ENCODE data around the gene SUSD3. TPM values are rescaled to one million over a fixed set of nuclear protein-coding genes. Genes with fewer than 3 reads are reported as not detected.

SUSD3 gene
- total RNA-seq, 2 donors from 2014 or later: 7.0 to 21.4 TPM

DNA sequence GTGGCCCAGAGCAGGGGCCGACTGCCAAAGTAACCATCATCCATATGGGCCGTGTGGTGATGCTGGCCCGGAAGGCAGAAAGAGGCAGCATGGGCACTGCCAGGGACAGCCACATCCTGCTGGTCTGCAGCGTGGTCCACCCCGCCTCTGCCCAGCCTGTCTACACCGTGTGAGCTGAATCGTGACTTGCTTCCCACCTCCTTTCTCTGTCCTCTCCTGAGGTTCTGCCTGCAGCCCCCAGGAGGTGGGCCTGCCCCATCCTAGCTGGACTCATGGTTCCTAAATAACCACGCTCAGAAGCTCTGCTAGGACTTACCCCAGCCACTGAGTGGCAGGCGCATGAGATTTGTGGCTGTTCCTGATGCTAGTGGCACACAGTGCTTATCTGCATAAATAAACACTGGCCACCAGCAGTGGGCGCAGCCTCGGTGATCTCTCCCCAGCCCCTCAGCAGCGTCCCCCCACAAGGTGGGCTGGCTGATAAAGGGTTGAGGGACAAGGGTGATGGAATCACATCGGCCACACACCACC lies 22.6 kb upstream of the SUSD3 start:
- Histone ChIP-seq H3K27ac (no peak overlapping the region), H3K36me3 (no peaks in the 10 kb centered on the region), H3K9me3 (no peaks in the 10 kb centered on the region), H3K4me3 (no peak overlapping the region), H3K27me3 (replicated peaks; ENCODE audit: insufficient read depth) (no peaks in the 10 kb centered on the region), H3K4me1 (ENCODE audit: control insufficient read depth in 1 of 2, low read depth in 2 of 2) (no peaks in the 10 kb centered on the region)
- ATAC-seq (ENCODE audit: insufficient number of reproducible peaks, low FRiP score, low read depth): no peak
- no peak for TF ChIP-seq CTCF (IDR thresholded peaks at IDR 0.05)
- no peak for DNase-seq (ENCODE audit: low spot score)

- Histone ChIP-seq H3K36me3 (no peaks in the 10 kb centered on the region), H3K9me3 (no peaks in the 10 kb centered on the region), H3K27ac (no peak overlapping the region), H3K27me3 (replicated peaks; ENCODE audit: insufficient read depth) (no peaks in the 10 kb centered on the region), H3K4me1 (ENCODE audit: control insufficient read depth in 1 of 2, low read depth in 2 of 2) (no peaks in the 10 kb centered on the region), H3K4me3 (no peak overlapping the region)
- TF ChIP-seq CTCF (IDR thresholded peaks at IDR 0.05): no peak
- no peak for DNase-seq (ENCODE audit: low spot score)
- ATAC-seq (ENCODE audit: insufficient number of reproducible peaks, low FRiP score, low read depth): no peak
Measured at GRCh38 chr9:93036887-93037475, 21.5 kb upstream of the SUSD3 start.

GRCh38 chr9:93037476-93037971 lies 21.0 kb upstream of the SUSD3 start:
- H3K9me3 ChIP-seq: no peaks in the 10 kb centered on the region
- H3K4me3 ChIP-seq: no peak overlapping the region
- TF ChIP-seq CTCF (IDR thresholded peaks at IDR 0.05): no peak
- no peaks in the 10 kb centered on the region for H3K36me3 ChIP-seq
- DNase-seq (ENCODE audit: low spot score) (no peak), ATAC-seq (ENCODE audit: insufficient number of reproducible peaks, low FRiP score, low read depth) (no peak)
- H3K4me1 ChIP-seq (ENCODE audit: control insufficient read depth in 1 of 2, low read depth in 2 of 2): no peaks in the 10 kb centered on the region
- no peaks in the 10 kb centered on the region for H3K27me3 ChIP-seq (replicated peaks; ENCODE audit: insufficient read depth)
- no peak overlapping the region for H3K27ac ChIP-seq

DNA sequence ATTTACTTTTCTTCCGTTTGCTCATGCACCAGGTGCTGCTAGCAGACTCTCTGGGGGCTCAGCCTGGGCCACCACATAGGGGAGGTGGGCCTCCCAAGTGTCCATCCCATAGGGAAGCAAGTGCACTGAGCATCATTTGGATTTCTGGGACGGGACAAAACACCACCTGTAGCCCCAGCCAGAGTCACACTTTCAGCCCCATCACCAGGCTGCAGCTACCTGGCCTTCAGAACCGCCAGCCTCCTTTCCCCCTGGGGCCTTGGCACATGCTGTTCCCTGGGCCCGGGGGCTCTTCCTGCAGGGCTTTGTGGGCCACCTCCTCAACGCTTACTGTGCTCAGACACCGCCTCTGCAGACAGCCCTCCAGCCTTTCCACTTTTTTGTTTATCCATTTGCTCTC lies 19.6 kb upstream of the SUSD3 start:
- ATAC-seq (ENCODE audit: insufficient number of reproducible peaks, low FRiP score, low read depth) (no peak), DNase-seq (ENCODE audit: low spot score) (no peak)
- H3K27me3 ChIP-seq (replicated peaks; ENCODE audit: insufficient read depth): no peaks in the 10 kb centered on the region

DNA sequence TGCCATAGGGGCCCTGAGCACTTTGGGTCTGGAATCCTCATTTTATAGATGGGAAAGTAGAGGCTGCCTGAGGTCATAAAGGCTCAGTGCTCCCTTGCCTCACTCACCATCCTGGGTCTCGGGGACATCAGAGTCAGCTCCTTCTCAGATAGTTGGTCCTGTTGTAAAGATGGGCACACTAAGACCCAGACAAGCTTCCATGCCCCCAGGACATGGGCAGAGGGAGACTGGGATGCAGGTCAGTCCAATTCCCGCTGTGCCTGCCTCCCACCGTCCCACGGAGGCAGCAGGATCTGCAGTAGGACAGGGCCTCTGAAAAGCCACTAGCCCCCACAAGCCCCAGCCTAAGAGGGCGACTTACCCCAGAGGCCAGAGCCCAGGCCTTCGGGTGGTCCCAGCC lies 19.0 kb upstream of the SUSD3 start:
- Histone ChIP-seq H3K27me3 (replicated peaks; ENCODE audit: insufficient read depth) (no peaks in the 10 kb centered on the region), H3K27ac (no peak overlapping the region), H3K4me3 (no peak overlapping the region), H3K4me1 (ENCODE audit: control insufficient read depth in 1 of 2, low read depth in 2 of 2) (no peaks in the 10 kb centered on the region), H3K36me3 (no peaks in the 10 kb centered on the region), H3K9me3 (no peaks in the 10 kb centered on the region)
- TF ChIP-seq CTCF (IDR thresholded peaks at IDR 0.05): no peak
- DNase-seq (ENCODE audit: low spot score) (no peak), ATAC-seq (ENCODE audit: insufficient number of reproducible peaks, low FRiP score, low read depth) (no peak)

More for the DNA sequence above, 19.6 kb upstream of the SUSD3 start:
- no peak for TF ChIP-seq CTCF (IDR thresholded peaks at IDR 0.05)
- H3K9me3 ChIP-seq: no peaks in the 10 kb centered on the region
- H3K4me3 ChIP-seq: no peak overlapping the region
- no peak overlapping the region for H3K27ac ChIP-seq
- H3K36me3 ChIP-seq: no peaks in the 10 kb centered on the region
- H3K4me1 ChIP-seq (ENCODE audit: control insufficient read depth in 1 of 2, low read depth in 2 of 2): no peaks in the 10 kb centered on the region
